ENCODE measurements around the gene SPC25. TPM values are rescaled to one million over a fixed set of nuclear protein-coding genes. Genes with fewer than 3 reads are reported as not detected.

Gene SPC25
- total and polyA plus RNA-seq, 9 of the 15 experiments (the other 6 are each of a cell fraction or from before 2014, with no cell fraction given), result 44.8 to 100 (median 75.0) TPM

- TF ChIP-seq ELK3 (CRISPR knock-in tag; IDR thresholded peaks at IDR 0.05) (no peak), THAP12 (CRISPR knock-in tag; IDR thresholded peaks at IDR 0.05) (no peak), SPI1 (IDR thresholded peaks at IDR 0.05; ENCODE audit: borderline replicate concordance, low read depth, low read length) (0 out of 2 replicates have a peak, but pooled peaks have one; percentile 6), DACH1 (IDR thresholded peaks at IDR 0.05; ENCODE audit: partially characterized antibody) (no peak)
- DNase-seq (ENCODE audit: extremely low read depth in 1 of 4, low spot score in 3 of 4), result no peak
- WGBS (ENCODE audit: insufficient coverage, low coverage, missing lambda C conversion rate), result 27% methylated on average over 4 of the region's 4 CpGs
- Histone ChIP-seq H2AFZ (ENCODE audit: low read depth, low read length) (peak overlapping the region; percentile 68), H3K36me3 (ENCODE audit: control insufficient read depth, insufficient read depth, low read length) (no peaks in the 10 kb centered on the region), H3K4me1 (replicated peaks in 1 of 2; ENCODE audit: control insufficient read depth in 2 of 2, insufficient read depth in 2 of 2, low read length in 2 of 2) (peaks cover 0 to 6% of the 10 kb centered on the region in 2 experiments; a peak in 2 of 5 replicates), H3K27ac (ENCODE audit: extremely low read depth, low read depth, low read length) (no peak overlapping the region), H3K4me2 (ENCODE audit: insufficient read depth, low read length) (0 out of 2 replicates have a peak overlapping the region, but pooled peaks have one; percentile 12), H3K27me3 (ENCODE audit: control insufficient read depth in 2 of 2, insufficient read depth in 2 of 2, low read length in 2 of 2) (no peaks in the 10 kb centered on the region), H3K9me1 (ENCODE audit: control insufficient read depth, insufficient read depth, low read length) (no peaks in the 10 kb centered on the region), H3K79me2 (ENCODE audit: control insufficient read depth, insufficient read depth, low read length) (no peaks in the 10 kb centered on the region), H3K9me3 (replicated peaks; ENCODE audit: control insufficient read depth, insufficient read depth, low read depth, low read length) (no peaks in the 10 kb centered on the region), H3K4me3 (no peak overlapping the region), H4K20me1 (replicated peaks; ENCODE audit: control insufficient read depth, insufficient read depth, low read length) (no peaks in the 10 kb centered on the region), H3K9ac (ENCODE audit: insufficient read depth in 1 of 2, low read depth in 2 of 2, low read length in 2 of 2) (no peak overlapping the region)
- FAIRE-seq, result peak; percentile 82
- in situ Hi-C loops (cut with MboI) (no loop called here), intact Hi-C loops (cut with micrococcal nuclease) (no loop called here)
- POLR2A ChIA-PET, result no interaction called here
- ATAC-seq, result peak; percentile 68
- CTCF ChIA-PET (ENCODE audit: low intra/inter-chr PET ratio), result no interaction called here
- BruUV-seq (replicated peaks), result no TSS peak
Measured at GRCh38 chr2:168896783-168897182, 6.6 kb upstream of the SPC25 start.

Data from K562 (cell line).